Naive thymus-derived CD8-positive, alpha-beta T cell (primary cell): ENCODE measurements around the gene HDAC4. TPM values are rescaled to one million over a fixed set of nuclear protein-coding genes. Genes with fewer than 3 reads are reported as not detected.

Experiments used
- ATAC-seq, 2 donors: fragments of 150-1000 bp; cut with Tn5 transposase in 1 of 2; sonication (Bioruptor Pico), chemical (Tn5 transposase) in 1 of 2; 1 replicate in 1 of 2; 2 replicates in 1 of 2; pipeline ENCODE4 v1.10.0; 2021; ENCODE audit warnings: mild to moderate bottlenecking in 2 of 2, moderate library complexity in 2 of 2
- POLR2A ChIA-PET: fragments of 350-600 bp; sonication (Branson Sonifier 250); formaldehyde crosslinking; loops from one replicate; lab custom pipeline; 2021; ENCODE audit warnings: antibody characterized with exemption; lab: Charles Lee
- DNase-seq, 10 donors: peaks; one replicate each; pipeline versions ENCODE4 v3.0.0 to v3.0.0-alpha.2; 2020 to 2022
- H3K27ac Mint-ChIP-seq, 10 donors: one replicate each; pipeline ENCODE4 v1.8.0; 2020 to 2022; ENCODE audit warnings: mild to moderate bottlenecking in 10 of 10, mixed read lengths in 10 of 10, moderate library complexity in 4 of 10, inconsistent platforms in 1 of 10
- H3K27me3 Mint-ChIP-seq, 5 donors: one replicate each; pipeline ENCODE4 v1.8.0; 2021 to 2022; ENCODE audit warnings: mixed read lengths in 5 of 5
- H3K36me3 Mint-ChIP-seq, 3 donors: one replicate each; pipeline ENCODE4 v1.8.0; 2020 to 2022; ENCODE audit warnings: mixed read lengths in 3 of 3, mild to moderate bottlenecking in 2 of 3, inconsistent platforms in 1 of 3
- H3K4me1 Mint-ChIP-seq, 4 donors: one replicate each; pipeline ENCODE4 v1.8.0; 2021 to 2022; ENCODE audit warnings: mixed read lengths in 4 of 4
- H3K4me3 Mint-ChIP-seq, 10 donors: one replicate each; pipeline ENCODE4 v1.8.0; 2020 to 2022; ENCODE audit warnings: mild to moderate bottlenecking in 10 of 10, mixed read lengths in 10 of 10, moderate library complexity in 6 of 10, inconsistent platforms in 1 of 10
- H3K9me3 Mint-ChIP-seq, 9 donors: one replicate each; pipeline ENCODE4 v1.8.0; 2020 to 2022; ENCODE audit warnings: mixed read lengths in 9 of 9, mild to moderate bottlenecking in 3 of 9, inconsistent platforms in 1 of 9, moderate library complexity in 1 of 9
- polyA plus RNA-seq, 3 donors: library from polyadenylated mRNA; unstranded; fragments of 300-500 nt; fragmentation: Illumina TruSeq; gene quantifications; one replicate each; pipeline ENCODE4 v1.2.3, GENCODE V29; 2021
- total RNA-seq, 8 experiments: library from RNA in 2 of 8; stranded (reverse) in 2 of 8; gene quantifications; one replicate each; pipeline ENCODE4 v1.2.3 and lab custom pipeline; 2021 to 2026

The HDAC4 gene
- total and polyA plus RNA-seq, 5 experiments from 2014 or later, result 2.8 to 37.3 (median 10.1) TPM

DNA sequence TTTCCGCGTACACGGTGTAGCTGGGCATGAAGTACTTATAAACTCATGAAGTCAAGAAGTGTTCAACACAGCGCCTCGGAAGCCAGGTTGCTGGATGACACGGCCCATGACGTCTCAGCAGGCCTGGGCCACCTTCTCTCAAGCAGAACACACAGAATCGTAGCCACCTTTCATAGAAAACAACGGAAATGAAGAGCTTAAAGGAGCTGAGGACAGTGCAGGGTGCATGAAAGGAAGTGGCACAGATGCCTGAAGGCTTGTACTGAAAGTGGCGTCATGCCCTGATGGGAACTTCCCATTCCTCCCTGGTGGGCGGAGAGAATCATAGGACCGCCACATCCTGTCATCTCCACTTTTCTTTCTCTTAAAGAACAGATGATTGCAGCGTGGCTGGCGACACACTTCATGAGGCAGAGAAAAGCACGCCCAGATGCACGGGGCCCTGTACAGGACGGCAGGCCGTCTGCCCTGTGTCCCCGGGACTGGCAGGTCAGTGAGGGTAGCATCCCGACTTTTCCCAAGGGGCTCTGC lies 31.1 kb downstream of the HDAC4 start:
- H3K4me3 Mint-ChIP-seq, result peak overlapping the region in 9 of 10 donors; percentile 65 to 88 (median 79)
- ATAC-seq (peak; percentile 96 to 97), DNase-seq (peak; percentile 47 to 91 (median 84))
- no peaks in the 10 kb centered on the region for H3K36me3 Mint-ChIP-seq
- H3K27ac Mint-ChIP-seq, result peak overlapping the region in 1 of 10 donors; percentile 97
- H3K4me1 Mint-ChIP-seq, result peaks cover 7 to 23% (median 11%) of the 10 kb centered on the region in 4 donors
- no peaks in the 10 kb centered on the region for H3K9me3 Mint-ChIP-seq
- no peaks in the 10 kb centered on the region for H3K27me3 Mint-ChIP-seq
- POLR2A ChIA-PET, result interaction anchor here (0.9 to 4.1 kb wide), 11 partner anchors 11 to 102 kb away, joined by 3 to 14 read pairs (median 5); partner anchors contain the start of gene HDAC4

DNA sequence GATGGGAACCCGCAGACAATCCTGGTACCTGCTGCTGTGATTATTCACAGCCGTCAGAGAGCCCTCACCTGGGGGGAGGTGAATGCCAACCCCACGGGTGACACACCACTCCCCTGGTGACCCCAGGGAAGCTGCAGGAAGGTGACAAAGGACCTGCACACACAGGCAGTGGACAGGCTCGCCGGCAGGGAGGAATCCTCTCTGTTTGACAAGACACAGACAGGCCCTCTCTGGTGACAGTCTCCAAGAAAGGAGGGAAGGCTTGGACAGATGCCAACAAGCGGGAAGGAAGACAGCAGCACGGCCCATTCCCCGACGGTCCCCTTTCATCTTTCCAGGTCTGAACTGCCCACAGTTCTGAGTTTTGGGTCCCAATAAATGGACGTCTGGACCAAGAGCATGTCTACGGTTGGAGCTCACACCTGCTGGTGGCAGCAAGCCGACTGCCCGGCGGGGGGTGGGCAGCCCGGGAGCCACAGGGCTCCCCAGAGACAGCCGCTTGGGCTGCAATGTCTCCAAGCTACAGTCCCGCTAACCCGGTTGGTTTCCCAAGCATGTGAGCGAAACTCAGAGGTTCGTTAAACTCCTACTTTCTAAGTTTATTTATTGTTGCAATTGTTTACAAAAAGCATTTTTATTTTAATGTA lies 31.8 kb downstream of the HDAC4 start:
- POLR2A ChIA-PET, result interaction anchor here (0.9 to 4.1 kb wide), 11 partner anchors 11 to 101 kb away, joined by 3 to 14 read pairs (median 5); partner anchors contain the start of gene HDAC4
- Mint-ChIP-seq H3K4me1 (peaks cover 13 to 30% (median 15%) of the 10 kb centered on the region in 4 donors), H3K9me3 (no peaks in the 10 kb centered on the region), H3K36me3 (no peaks in the 10 kb centered on the region), H3K27me3 (no peaks in the 10 kb centered on the region), H3K27ac (peak overlapping the region in 3 of 10 donors; percentile 53 to 97 (median 77)), H3K4me3 (peak overlapping the region in 1 of 10 donors; percentile 79)
- ATAC-seq (no peak), DNase-seq (no peak)

DNA sequence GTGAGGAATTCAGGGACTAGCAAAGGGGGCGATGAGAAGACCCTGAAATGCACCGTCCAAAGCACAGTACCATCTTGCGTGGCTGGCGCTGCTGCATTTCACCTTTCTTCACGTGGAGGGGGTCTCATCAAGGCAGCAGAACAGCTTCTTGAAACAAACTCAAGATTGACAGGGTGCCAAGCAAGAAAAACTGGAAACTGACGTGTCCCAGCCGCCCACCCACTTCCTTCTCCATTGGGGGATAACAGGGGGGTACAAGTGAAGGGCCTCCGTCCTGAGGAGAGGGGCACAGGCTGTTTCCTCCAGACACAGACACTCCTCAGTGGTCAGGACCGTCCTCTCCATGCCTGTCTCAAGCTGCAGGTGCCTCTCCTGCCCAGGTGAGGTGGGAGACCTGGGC lies 32.5 kb downstream of the HDAC4 start:
- ATAC-seq (no peak), DNase-seq (no peak)
- H3K27ac Mint-ChIP-seq, result peak overlapping the region in 3 of 10 donors; percentile 60 to 97 (median 63)
- POLR2A ChIA-PET, result interaction anchor here (0.9 to 4.1 kb wide), 4 partner anchors 12 to 45 kb away, joined by 3 to 14 read pairs (median 6); partner anchors contain the start of gene HDAC4
- peaks cover 17 to 37% (median 21%) of the 10 kb centered on the region in 4 donors for H3K4me1 Mint-ChIP-seq
- H3K27me3 Mint-ChIP-seq, result no peaks in the 10 kb centered on the region
- H3K9me3 Mint-ChIP-seq, result no peaks in the 10 kb centered on the region
- no peaks in the 10 kb centered on the region for H3K36me3 Mint-ChIP-seq
- H3K4me3 Mint-ChIP-seq, result no peak overlapping the region

DNA sequence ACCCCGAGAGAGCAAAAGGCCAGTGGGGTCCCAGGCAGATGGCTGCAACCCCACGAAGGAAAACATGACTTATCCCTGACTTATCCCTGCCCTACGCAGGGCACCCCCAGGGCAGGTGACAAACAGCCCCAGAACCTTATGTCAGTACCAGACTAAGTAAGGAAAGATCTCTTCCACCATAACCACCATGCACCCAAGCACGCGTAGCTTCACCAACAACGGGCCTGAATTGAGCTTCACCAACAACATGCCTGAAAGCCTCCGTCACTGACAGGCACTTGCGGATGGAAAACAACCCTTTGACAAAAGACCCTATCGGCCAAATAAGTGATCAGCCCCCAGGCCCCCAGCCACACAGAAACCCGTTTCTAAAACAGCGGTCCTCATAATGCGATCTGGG lies 34.1 kb downstream of the HDAC4 start:
- Mint-ChIP-seq H3K36me3 (no peaks in the 10 kb centered on the region), H3K27ac (peak overlapping the region in 8 of 10 donors; percentile 16 to 97 (median 52)), H3K9me3 (no peaks in the 10 kb centered on the region), H3K4me1 (peaks cover 19 to 46% (median 26%) of the 10 kb centered on the region in 4 donors), H3K27me3 (no peaks in the 10 kb centered on the region), H3K4me3 (no peak overlapping the region)
- DNase-seq (no peak), ATAC-seq (no peak)
- POLR2A ChIA-PET, result no interaction called here

DNA sequence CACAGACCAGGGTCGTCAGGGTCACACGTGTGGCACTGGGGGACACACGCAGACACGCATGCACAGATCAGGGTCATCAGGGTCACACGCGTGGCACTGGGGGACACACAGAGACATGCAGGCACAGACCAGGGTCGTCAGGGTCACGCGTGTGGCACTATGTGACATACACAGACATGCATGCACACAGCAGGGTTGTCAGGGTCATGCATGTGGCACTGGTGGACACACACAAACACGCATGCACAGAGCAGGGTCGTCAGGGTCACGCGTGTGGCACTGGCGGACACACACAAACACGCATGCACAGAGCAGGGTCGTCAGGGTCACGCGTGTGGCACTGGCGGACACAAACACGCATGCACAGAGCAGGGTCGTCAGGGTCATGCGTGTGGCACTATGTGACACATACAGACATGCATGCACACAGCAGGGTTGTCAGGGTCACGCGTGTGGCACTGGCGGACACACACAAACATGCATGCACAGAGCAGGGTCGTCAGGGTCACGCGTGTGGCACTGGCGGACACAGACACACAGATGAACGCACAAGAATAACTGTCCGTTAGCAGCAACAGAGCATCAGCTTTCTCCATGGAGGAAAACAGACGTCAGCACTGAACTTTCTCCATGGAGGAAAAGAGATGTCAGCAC lies 34.9 kb downstream of the HDAC4 start:
- H3K9me3 Mint-ChIP-seq, result no peaks in the 10 kb centered on the region
- H3K36me3 Mint-ChIP-seq, result no peaks in the 10 kb centered on the region
- no peak for ATAC-seq
- no peaks in the 10 kb centered on the region for H3K27me3 Mint-ChIP-seq
- no peak overlapping the region for H3K4me3 Mint-ChIP-seq
- peaks cover 20 to 55% (median 27%) of the 10 kb centered on the region in 4 donors for H3K4me1 Mint-ChIP-seq
- H3K27ac Mint-ChIP-seq, result peak overlapping the region in 6 of 10 donors; percentile 16 to 91 (median 59)
- no peak for DNase-seq
- POLR2A ChIA-PET, result no interaction called here

DNA sequence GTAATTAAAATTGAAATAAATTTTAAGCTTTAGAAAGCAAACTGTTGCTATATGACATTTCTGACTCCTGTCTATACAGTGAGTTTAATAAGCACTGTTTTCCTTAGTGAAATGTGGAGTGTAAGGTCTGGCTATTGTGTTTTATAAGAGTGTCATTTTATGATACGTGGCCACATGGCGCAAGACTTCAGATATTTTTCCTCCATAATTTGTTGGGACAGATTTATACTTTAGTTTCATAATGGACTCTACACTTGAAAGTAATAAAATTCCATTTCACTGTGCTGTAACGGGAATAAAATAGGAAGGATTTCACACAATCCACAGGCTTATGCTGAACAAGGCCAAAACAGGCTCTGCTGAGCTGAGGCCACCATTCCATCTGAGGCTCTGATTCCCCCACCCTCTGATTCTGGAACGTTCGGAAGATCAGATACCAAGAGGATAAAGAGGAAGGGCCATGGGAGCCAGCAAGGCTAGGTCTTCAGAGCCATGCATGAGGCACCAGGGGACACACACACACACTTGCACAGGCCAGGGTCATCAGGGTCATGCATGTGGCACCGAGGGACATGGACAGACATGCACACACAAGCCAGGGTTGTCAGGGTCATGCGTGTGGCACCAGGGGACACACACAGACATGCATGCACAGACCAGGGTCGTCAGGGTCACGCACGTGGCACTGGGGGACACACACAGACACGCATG lies 35.6 kb downstream of the HDAC4 start:
- Mint-ChIP-seq H3K27me3 (no peaks in the 10 kb centered on the region), H3K36me3 (no peaks in the 10 kb centered on the region), H3K27ac (peak overlapping the region in 6 of 10 donors; percentile 16 to 91 (median 76)), H3K9me3 (no peaks in the 10 kb centered on the region), H3K4me1 (peaks cover 22 to 54% (median 27%) of the 10 kb centered on the region in 4 donors), H3K4me3 (no peak overlapping the region)
- ATAC-seq (no peak), DNase-seq (no peak)
- POLR2A ChIA-PET, result no interaction called here

DNA sequence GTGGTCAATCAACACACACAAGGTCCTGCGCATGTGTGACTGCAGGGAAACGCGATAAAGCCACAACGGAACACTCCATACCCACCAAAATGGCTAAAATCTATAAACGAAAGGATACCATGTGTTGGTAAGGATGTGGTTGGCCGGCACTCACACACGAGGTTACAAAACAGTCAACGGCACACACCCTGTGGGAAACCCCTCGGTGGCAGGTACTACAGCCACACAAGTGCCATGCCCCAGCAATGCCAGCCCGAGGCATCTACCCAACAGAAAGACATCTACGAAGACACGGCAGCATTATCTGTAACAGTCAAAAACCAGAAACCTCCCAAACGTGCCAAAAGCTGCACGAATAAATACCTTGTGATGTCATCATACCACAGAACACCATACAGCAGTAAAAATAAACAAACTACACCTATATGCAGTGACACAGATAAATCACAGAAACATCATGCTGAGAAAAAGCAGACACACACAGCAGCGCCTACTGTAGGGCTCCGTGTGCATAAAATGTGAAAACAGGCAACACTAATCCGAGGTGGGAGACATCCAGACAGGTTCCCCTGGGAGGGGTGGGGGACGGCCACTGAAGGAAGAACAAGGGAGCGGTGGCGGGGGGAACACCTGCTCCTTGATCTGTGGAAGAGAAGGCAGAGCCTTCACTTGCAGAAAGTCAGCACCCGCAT lies 36.7 kb downstream of the HDAC4 start:
- H3K4me1 Mint-ChIP-seq, result peaks cover 18 to 42% (median 29%) of the 10 kb centered on the region in 4 donors
- no peaks in the 10 kb centered on the region for H3K36me3 Mint-ChIP-seq
- H3K9me3 Mint-ChIP-seq, result no peaks in the 10 kb centered on the region
- peak overlapping the region in 5 of 10 donors; percentile 11 to 34 (median 16) for H3K4me3 Mint-ChIP-seq
- peak overlapping the region in 8 of 10 donors; percentile 41 to 88 (median 54) for H3K27ac Mint-ChIP-seq
- POLR2A ChIA-PET, result no interaction called here
- no peaks in the 10 kb centered on the region for H3K27me3 Mint-ChIP-seq
- ATAC-seq (peak; percentile 71 to 95), DNase-seq (peak in 5 of 10 donors; percentile 24 to 52 (median 48))

DNA sequence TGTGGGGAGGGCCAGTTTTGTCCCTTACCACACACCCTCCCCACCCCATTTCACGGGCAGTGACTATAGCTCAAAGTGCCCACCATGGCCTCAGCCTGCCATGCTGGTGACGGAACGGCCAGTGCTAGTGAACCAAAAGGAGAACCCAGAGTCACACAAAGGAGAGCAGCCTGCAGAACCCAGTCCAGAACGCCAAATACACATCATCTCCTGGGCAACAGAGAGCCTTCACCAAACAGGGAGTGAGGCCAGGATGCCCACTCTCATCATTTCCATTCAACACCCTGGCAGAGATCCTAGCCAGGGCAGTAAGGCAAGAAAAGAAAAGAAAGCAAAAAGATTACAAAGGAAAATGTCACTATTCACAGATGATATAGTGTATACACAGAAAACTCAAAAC lies 38.3 kb downstream of the HDAC4 start:
- DNase-seq (no peak), ATAC-seq (no peak)
- H3K27ac Mint-ChIP-seq, result peak overlapping the region in 1 of 10 donors; percentile 76
- no peaks in the 10 kb centered on the region for H3K9me3 Mint-ChIP-seq
- peaks cover 0 to 2% (median 0%) of the 10 kb centered on the region in 3 donors for H3K36me3 Mint-ChIP-seq
- H3K4me1 Mint-ChIP-seq, result peaks cover 21 to 49% (median 27%) of the 10 kb centered on the region in 4 donors
- H3K27me3 Mint-ChIP-seq, result no peaks in the 10 kb centered on the region
- POLR2A ChIA-PET, result no interaction called here
- peak overlapping the region in 1 of 10 donors; percentile 4 for H3K4me3 Mint-ChIP-seq

DNA sequence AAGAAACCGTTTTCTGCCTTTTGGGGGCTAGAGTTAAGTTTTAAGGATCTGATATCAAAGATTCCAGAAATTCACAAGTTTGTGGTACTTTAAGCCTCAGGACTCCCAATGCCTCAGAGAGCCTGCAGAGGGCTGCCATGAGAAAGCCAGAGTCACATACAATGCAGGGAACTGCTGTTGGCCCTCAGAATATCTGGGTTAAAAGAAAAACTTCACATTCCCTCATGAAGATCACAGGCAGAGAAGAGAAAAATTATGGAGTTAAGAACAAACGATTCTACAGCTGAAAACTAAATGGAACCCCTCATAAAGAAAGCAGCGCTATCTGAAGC lies 39.5 kb downstream of the HDAC4 start:
- Mint-ChIP-seq H3K36me3 (peaks cover 0 to 4% (median 0%) of the 10 kb centered on the region in 3 donors), H3K27me3 (no peaks in the 10 kb centered on the region), H3K27ac (peak overlapping the region in 4 of 10 donors; percentile 7 to 84 (median 56)), H3K4me1 (peaks cover 21 to 49% (median 26%) of the 10 kb centered on the region in 4 donors), H3K9me3 (no peaks in the 10 kb centered on the region), H3K4me3 (no peak overlapping the region)
- POLR2A ChIA-PET, result no interaction called here
- no peak for ATAC-seq
- DNase-seq, result no peak

DNA sequence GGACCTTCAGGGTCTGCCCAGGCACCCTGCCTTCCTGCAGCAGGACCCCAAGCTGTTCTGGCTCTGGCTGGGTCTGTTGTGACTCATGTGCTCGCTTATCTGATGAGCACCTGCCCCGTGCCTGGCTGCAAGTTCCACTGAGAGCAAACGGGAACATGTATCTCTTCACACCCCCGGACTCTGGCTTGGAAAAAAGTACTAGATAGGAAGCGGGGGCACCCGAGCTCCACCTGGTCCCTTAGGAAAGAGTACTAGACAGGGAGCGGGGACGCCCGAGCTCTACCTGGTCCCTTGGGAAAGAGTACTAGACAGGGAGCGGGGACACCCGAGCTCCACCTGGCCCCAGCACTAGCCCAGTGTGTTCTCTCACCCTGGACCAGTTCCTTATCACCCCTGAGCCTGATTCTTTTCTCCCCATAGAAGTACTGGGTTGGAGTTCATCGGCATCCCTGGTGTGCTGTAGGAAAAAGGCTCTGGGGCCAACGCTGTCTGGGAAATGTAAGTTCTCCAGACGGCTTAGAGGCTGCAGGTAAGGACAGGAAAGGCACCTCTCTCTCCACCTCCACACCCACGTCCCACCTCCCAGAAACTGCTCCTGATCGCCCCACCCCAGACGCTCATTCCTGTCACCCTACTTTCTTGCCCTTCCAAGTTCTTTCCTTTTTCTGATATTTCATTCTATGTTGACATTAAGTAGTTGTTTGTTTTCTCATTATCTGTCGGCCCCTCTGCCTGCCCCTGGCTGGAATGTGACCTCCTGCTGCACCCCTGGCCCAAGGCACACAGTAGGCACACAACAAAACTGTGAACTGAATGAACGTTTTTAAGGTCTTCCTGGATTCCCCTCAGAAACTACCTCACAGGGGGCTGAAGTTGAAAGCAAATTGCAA lies 40.2 kb downstream of the HDAC4 start:
- peak overlapping the region in 6 of 10 donors; percentile 5 to 84 (median 11) for H3K27ac Mint-ChIP-seq
- peaks cover 0 to 4% (median 2%) of the 10 kb centered on the region in 3 donors for H3K36me3 Mint-ChIP-seq
- POLR2A ChIA-PET, result no interaction called here
- DNase-seq, result no peak
- peaks cover 0 to 2% (median 0%) of the 10 kb centered on the region in 9 donors for H3K9me3 Mint-ChIP-seq
- no peak for ATAC-seq
- no peak overlapping the region for H3K4me3 Mint-ChIP-seq
- H3K27me3 Mint-ChIP-seq, result no peaks in the 10 kb centered on the region
- H3K4me1 Mint-ChIP-seq, result peaks cover 18 to 49% (median 26%) of the 10 kb centered on the region in 4 donors

DNA sequence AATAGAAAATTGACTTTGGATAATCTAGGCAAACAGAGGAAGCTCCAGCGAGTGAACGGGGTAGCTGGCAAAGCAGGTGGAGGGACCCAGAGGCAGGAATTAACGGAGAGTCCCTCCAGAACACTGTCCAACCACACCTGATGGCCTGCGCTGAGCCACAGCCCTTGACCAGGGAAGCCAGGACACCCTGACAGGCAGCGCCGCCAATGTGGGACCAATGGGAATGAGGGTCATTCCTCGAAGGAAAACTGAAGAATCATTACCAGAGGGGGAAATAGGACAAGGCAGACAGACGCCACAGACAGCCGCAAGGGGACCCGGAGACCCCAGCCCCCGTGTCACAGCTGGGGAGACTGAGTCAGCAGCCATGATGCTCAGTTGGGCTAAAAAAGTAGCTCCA lies 40.8 kb downstream of the HDAC4 start:
- Mint-ChIP-seq H3K4me1 (peaks cover 15 to 46% (median 21%) of the 10 kb centered on the region in 4 donors), H3K4me3 (no peak overlapping the region), H3K27ac (peak overlapping the region in 2 of 10 donors; percentile 33 to 77), H3K36me3 (peaks cover 0 to 10% (median 9%) of the 10 kb centered on the region in 3 donors), H3K9me3 (peaks cover 0 to 8% (median 5%) of the 10 kb centered on the region in 9 donors), H3K27me3 (no peaks in the 10 kb centered on the region)
- POLR2A ChIA-PET, result no interaction called here
- ATAC-seq (no peak), DNase-seq (no peak)
